Prostate gland (tissue), 2 donors: ENCODE results near the gene SMC4.

Source experiments
- CTCF ChIP-seq, 4 experiments: fragments of 200-600 bp in 2 of 4; fragments of 450-650 bp in 2 of 4; sonication (generic) in 2 of 4; IDR thresholded peaks; 1 replicate in 3 of 4; 2 replicates in 1 of 4; pipeline ENCODE4 v1.5.1; 2016 to 2019; ENCODE audit warnings: antibody characterized with exemption in 4 of 4, mild to moderate bottlenecking in 2 of 4, moderate library complexity in 2 of 4
- POLR2A ChIP-seq: fragments of 450-650 bp; IDR thresholded peaks from one replicate; pipeline ENCODE4 v1.6.1; 2016; ENCODE audit warnings: antibody characterized with exemption, mild to moderate bottlenecking

DNA sequence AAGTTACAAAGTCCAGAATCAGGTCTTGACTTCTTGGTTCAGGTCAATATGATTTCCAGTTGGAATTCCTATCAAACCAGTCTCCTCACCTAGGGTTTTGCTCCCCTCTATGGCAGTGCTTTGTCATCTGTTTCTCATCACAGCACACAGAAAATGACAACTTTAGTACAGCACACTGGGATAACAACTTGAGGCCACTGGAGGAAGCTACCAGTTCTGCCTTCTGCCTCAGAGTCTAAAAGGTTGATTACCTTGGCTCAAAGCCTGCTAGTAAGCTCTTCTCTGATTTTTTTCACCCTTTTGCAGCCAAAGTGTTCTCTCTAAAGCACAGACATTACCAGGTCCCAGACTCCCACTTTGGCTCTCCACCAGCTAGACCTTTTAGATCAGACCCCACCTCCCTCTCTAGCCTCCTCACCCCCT lies 75.0 kb downstream of the SMC4 start:
- TF ChIP-seq CTCF (IDR thresholded peaks at IDR 0.05) (no peak), POLR2A (no peak)
